GM12874 (cell line): ENCODE measurements around the gene IPCEF1.

ENCODE experiments used
- CTCF ChIP-seq: IDR thresholded peaks from 2 replicates; pipeline ENCODE4 v1.5.1; 2011; ENCODE audit warnings: low read depth, mild to moderate bottlenecking, control low read depth, low read length, moderate library complexity; ENCODE audit not compliant: insufficient read depth

IPCEF1 gene

GRCh38 chr6:154230393-154230792 is 126.2 kb downstream of the IPCEF1 start:
- no peak for TF ChIP-seq CTCF

- TF ChIP-seq CTCF: no peak
Observed at GRCh38 chr6:154229786-154230185, 126.8 kb downstream of the IPCEF1 start.

DNA sequence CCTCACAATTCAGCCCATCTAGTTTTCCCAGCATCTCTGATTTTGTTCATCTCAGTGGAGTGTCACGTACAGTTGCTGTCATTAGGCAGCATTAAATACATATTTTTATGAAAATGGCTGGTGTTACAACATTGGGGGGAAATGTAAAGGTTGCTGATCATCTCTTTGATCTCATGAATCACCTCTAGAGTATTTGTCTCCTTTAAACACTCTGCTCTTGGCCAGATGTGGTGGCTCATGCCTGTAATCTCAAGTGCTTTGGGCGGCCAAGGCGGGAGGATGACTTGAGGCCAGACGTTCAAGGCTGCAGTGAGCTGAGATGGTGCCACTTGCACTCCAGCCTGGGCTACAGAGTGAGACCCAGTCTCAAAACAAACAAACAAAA is 128.1 kb downstream of the IPCEF1 start:
- TF ChIP-seq CTCF: no peak

DNA sequence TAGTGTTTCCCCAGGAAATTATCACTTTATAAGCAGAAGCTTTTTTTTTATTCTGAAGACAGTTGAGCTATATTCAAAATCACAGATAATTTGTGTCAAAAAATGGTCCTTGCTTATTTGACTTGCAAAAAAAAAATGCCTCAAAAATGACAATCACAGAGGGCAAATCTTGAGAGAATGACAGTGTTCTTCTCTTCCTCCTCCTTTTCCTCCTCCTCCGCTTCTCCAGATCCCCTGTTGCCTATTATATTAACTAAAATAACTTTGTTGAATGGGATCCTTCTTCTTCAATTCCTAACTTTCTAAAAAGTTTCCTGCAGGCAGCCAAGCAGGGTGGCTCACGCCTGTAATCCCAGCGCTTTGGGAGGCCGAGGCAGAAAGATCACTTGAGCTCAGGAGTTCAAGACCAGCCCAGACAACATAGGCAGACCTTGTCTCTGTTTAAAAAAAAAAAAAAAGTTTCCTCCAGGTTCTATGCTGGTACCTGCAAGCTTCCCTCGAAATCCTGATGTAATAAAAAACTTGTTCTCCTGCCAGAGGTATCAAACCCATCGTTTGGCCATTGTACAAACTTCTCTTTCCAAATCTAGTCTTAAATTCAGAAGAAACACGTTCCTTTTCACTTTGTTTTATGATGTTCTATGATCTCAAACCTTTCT is 128.6 kb downstream of the IPCEF1 start:
- no peak for TF ChIP-seq CTCF

DNA sequence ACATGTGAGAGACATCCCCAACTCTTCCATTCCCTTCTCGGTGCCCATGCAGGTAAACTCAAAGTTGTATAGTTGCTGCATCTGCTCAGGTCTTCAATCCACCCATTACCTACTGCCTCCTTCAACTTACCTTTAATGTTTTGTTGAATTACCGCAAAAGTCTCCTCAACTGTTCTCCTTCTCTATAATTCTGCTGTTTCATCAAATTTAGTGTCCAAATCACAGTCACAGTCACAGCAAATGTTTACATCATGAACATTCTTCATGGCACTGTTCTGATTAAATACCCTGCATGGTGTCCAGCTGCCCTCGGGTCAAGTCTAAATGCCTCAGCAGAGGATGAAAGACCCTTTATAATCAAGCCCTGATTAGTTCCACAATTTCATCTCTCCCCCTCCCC is 130.1 kb downstream of the IPCEF1 start:
- no peak for TF ChIP-seq CTCF

- no peak for TF ChIP-seq CTCF
Observed at GRCh38 chr6:154223296-154223695, 133.3 kb downstream of the IPCEF1 start.

DNA sequence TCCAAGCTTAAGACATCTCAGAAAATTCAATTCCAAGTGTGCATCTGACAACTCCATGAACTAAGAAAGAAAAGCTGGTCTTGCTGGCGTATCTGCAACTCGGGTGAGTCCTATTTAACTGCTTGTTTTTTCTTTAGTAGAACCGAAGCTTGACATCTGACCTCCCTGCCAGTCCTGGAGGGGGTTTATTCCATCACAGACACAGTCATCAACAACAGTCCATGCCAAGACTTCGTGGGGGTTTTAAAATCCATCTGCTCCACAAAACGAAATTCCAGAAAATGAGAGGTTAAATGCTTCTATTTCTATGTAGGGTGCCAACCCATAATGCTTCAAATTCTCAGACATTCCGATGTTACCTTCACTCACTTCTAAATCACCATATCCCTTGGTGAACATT is 133.9 kb downstream of the IPCEF1 start:
- no peak for TF ChIP-seq CTCF
